Body of pancreas (tissue), 4 donors: ENCODE data around the gene VASP.

Experiments used
- POLR2A ChIP-seq, 3 donors: fragments of 450-650 bp; IDR thresholded peaks; one replicate each; pipeline ENCODE4 v1.6.1; 2016; ENCODE audit warnings: antibody characterized with exemption in 3 of 3, mild to moderate bottlenecking in 2 of 3
- TF ChIP-seq, protein P1 (sequence below), 7 experiments: fragments of 450-650 bp in 4 of 7; fragments of 200-600 bp in 3 of 7; sonication (generic) in 3 of 7; IDR thresholded peaks; one replicate each; pipeline ENCODE4 v1.5.1; 2016 to 2019; ENCODE audit warnings: antibody characterized with exemption in 7 of 7

DNA sequence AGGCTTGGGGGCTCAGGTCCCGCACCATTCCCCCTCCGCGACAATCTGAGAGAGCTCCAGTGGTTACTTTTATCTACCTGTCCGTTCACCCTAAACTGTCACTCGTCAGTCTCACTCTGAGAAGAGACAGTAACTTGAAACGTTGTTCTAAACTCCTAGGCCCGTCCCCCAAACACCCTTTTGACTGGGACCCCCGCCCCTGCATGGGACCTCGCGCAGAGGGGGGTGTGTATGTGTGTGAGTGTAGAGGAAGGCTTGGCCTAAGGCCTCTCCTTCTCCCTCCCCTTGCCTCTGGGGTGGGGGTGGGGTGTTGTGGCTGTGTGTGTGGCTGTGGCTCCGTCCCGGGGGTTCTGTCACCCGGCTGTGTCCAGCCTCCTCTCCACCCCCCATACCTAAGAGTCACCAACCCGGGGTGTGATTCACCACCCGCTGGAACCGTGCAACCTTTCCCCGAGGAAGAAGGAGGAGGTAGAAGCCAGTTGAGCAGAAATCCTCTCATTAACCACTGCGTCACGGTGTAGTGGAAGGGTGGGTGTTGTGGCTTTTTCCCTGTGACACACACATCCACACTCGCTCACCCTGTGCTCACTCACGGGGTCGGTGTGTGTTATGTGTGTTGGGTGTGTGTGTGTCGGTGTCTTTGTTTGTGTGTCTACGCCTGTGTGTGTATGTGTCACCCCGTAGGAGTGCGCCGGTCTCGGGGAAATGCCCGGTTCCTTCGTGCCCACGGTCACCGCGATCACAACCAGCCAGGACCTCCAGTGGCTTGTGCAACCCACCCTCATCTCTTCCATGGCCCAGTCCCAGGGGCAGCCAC lies 37.1 kb upstream of the VASP start:
- TF ChIP-seq, protein P1, sequence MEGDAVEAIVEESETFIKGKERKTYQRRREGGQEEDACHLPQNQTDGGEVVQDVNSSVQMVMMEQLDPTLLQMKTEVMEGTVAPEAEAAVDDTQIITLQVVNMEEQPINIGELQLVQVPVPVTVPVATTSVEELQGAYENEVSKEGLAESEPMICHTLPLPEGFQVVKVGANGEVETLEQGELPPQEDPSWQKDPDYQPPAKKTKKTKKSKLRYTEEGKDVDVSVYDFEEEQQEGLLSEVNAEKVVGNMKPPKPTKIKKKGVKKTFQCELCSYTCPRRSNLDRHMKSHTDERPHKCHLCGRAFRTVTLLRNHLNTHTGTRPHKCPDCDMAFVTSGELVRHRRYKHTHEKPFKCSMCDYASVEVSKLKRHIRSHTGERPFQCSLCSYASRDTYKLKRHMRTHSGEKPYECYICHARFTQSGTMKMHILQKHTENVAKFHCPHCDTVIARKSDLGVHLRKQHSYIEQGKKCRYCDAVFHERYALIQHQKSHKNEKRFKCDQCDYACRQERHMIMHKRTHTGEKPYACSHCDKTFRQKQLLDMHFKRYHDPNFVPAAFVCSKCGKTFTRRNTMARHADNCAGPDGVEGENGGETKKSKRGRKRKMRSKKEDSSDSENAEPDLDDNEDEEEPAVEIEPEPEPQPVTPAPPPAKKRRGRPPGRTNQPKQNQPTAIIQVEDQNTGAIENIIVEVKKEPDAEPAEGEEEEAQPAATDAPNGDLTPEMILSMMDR (IDR thresholded peaks at IDR 0.05): no peak
- no peak for TF ChIP-seq POLR2A (IDR thresholded peaks at IDR 0.05)
